ENCODE results near the gene MARS1. TPM values are rescaled to one million over a fixed set of nuclear protein-coding genes. Genes with fewer than 3 reads are reported as not detected.

The MARS1 gene
- total RNA-seq, 1 donor from 2014 or later: 71.2 TPM

GRCh38 chr12:57467915-57468314 lies 20.0 kb upstream of the MARS1 start:
- Histone ChIP-seq H3K27me3 (no peaks in the 10 kb centered on the region), H3K4me3 (no peak overlapping the region)

GRCh38 chr12:57469296-57470164 lies 18.3 kb upstream of the MARS1 start:
- H3K27ac ChIP-seq: no peak overlapping the region
- no peaks in the 10 kb centered on the region for H3K36me3 ChIP-seq
- H3K27me3 ChIP-seq: peaks cover 1% of the 10 kb centered on the region
- H3K4me3 ChIP-seq: no peak overlapping the region
- intact Hi-C loops (cut with DNase I): no loop called here
- DNase-seq (ENCODE audit: extremely low spot score in 2 of 2): no peak
- H3K4me1 ChIP-seq: no peaks in the 10 kb centered on the region
- TF ChIP-seq POLR2AphosphoS5 (IDR thresholded peaks at IDR 0.05; ENCODE audit: insufficient read depth in 1 of 2, low read depth in 1 of 2): no peak
- TF ChIP-seq POLR2A (IDR thresholded peaks at IDR 0.05): no peak
- TF ChIP-seq CTCF (IDR thresholded peaks at IDR 0.05): no peak
- no peaks in the 10 kb centered on the region for H3K9me3 ChIP-seq

More at GRCh38 chr12:57467915-57468314, 20.0 kb upstream of the MARS1 start:
- Histone ChIP-seq H3K9me3 (no peaks in the 10 kb centered on the region), H3K27ac (no peak overlapping the region), H3K36me3 (no peaks in the 10 kb centered on the region), H3K4me1 (peaks cover 2% of the 10 kb centered on the region)
- no peak for DNase-seq (ENCODE audit: extremely low spot score in 2 of 2)
- intact Hi-C loops (cut with DNase I): no loop called here
- TF ChIP-seq POLR2A (IDR thresholded peaks at IDR 0.05) (no peak), POLR2AphosphoS5 (IDR thresholded peaks at IDR 0.05; ENCODE audit: insufficient read depth in 1 of 2, low read depth in 1 of 2) (no peak), CTCF (IDR thresholded peaks at IDR 0.05) (no peak)

- no peak for DNase-seq (ENCODE audit: extremely low spot score in 2 of 2)
- TF ChIP-seq POLR2AphosphoS5 (IDR thresholded peaks at IDR 0.05; ENCODE audit: insufficient read depth in 1 of 2, low read depth in 1 of 2) (no peak), CTCF (IDR thresholded peaks at IDR 0.05) (no peak), POLR2A (IDR thresholded peaks at IDR 0.05) (no peak)
- intact Hi-C loops (cut with DNase I): no loop called here
- peaks cover 9% of the 10 kb centered on the region for H3K4me1 ChIP-seq
- H3K27ac ChIP-seq: no peak overlapping the region
- H3K9me3 ChIP-seq: no peaks in the 10 kb centered on the region
- H3K27me3 ChIP-seq: peaks cover 10% of the 10 kb centered on the region
- H3K36me3 ChIP-seq: no peaks in the 10 kb centered on the region
- no peak overlapping the region for H3K4me3 ChIP-seq
Measured at GRCh38 chr12:57470286-57470969, 17.4 kb upstream of the MARS1 start.

- Histone ChIP-seq H3K36me3 (no peaks in the 10 kb centered on the region), H3K27me3 (peaks cover 12% of the 10 kb centered on the region), H3K4me1 (peaks cover 16% of the 10 kb centered on the region), H3K27ac (no peak overlapping the region), H3K9me3 (no peaks in the 10 kb centered on the region), H3K4me3 (no peak overlapping the region)
- intact Hi-C loops (cut with DNase I): no loop called here
- TF ChIP-seq POLR2AphosphoS5 (IDR thresholded peaks at IDR 0.05; ENCODE audit: insufficient read depth in 1 of 2, low read depth in 1 of 2): no peak
- no peak for DNase-seq (ENCODE audit: extremely low spot score in 2 of 2)
Measured at GRCh38 chr12:57470970-57471656, 16.8 kb upstream of the MARS1 start.

- H3K36me3 ChIP-seq: no peaks in the 10 kb centered on the region
- DNase-seq (ENCODE audit: extremely low spot score in 2 of 2): no peak
- H3K4me1 ChIP-seq: peaks cover 18% of the 10 kb centered on the region
- no peak overlapping the region for H3K27ac ChIP-seq
- peaks cover 12% of the 10 kb centered on the region for H3K27me3 ChIP-seq
- H3K4me3 ChIP-seq: no peak overlapping the region
- no peaks in the 10 kb centered on the region for H3K9me3 ChIP-seq
- intact Hi-C loops (cut with DNase I): no loop called here
- TF ChIP-seq CTCF (IDR thresholded peaks at IDR 0.05) (no peak), POLR2A (IDR thresholded peaks at IDR 0.05) (no peak), POLR2AphosphoS5 (IDR thresholded peaks at IDR 0.05; ENCODE audit: insufficient read depth in 1 of 2, low read depth in 1 of 2) (no peak)
Measured at GRCh38 chr12:57471661-57472060, 16.2 kb upstream of the MARS1 start.

All from vagina (tissue), 2 donors.